NCI-H1105 treated with DMSO at 0.1 percent for 48 hours (cell line): ENCODE data around the gene LSM6.

Source experiments
- DNase-seq: peaks from one replicate; lab custom pipeline; 2025; lab: John Stamatoyannopoulos, UW

LSM6 gene

GRCh38 chr4:146175541-146176453 is at the start of gene LSM6:
LSM6 (plus strand) TSS chr4:146175718; CDS start chr4:146182922, 7,204 bp downstream.
- peak; percentile 67 for DNase-seq

DNA sequence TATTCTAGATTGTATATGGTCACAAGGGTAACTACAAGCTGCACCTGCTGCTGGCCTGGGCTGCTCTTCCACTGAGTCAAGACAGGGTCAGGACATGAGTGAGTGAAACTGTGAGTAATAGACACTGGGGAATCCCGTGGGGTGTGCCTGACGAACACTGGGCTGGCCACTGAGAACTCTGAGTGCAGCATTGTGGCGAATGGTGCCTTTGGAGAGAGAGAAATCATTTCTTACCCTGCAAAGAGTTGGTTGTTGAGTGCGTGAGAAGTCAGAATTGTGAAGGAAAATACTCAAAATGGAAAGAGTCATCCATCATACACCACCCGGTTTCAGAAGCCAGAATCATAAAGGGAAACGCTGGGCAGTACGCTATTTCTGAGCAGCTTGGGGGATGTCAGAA is 43.1 kb upstream of the LSM6 start:
- no peak for DNase-seq

GRCh38 chr4:146134761-146135445 is 40.6 kb upstream of the LSM6 start:
- peak; percentile 88 for DNase-seq

- DNase-seq = no peak
Measured at GRCh38 chr4:146135941-146136340, 39.6 kb upstream of the LSM6 start.

- no peak for DNase-seq
Measured at GRCh38 chr4:146142768-146143167, 32.8 kb upstream of the LSM6 start.

DNA sequence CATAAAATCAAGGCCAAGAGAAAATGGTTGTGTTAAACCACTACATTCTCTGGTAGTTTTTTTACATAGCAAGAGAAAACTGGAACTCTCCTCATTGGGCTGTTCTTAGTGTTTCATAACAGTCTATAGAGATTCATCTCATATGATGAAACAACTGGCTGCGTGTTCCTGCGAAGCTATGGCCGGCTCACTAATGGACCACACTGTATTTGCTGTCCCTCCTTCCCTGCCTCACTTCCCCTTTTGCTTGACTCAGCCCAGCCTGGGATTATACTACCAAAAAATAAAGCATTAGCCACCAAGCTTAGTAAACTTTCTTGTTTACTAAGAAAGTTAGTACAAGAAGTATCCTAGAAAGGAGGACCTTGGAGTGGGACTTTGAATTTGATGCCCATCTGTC is 31.6 kb upstream of the LSM6 start:
- no peak for DNase-seq

DNA sequence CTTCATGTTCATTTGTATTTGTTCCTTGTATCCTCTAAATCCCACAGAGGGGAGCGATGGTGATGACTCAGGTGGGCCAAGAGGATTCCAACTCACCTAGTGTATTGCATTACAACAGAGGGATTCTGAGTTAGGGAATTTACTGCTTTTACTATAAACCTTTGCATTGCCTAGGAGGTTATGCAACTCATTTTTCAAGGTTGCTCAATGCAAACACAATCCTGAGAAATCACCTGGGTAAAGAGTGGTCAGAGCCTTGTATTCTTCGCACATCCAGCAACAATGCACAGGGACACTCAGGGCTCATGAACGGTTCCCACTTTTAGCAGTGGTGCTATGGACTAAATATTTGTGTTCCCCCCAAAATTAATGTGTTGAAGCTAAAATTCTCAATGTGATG is 28.6 kb upstream of the LSM6 start:
- DNase-seq = no peak

DNA sequence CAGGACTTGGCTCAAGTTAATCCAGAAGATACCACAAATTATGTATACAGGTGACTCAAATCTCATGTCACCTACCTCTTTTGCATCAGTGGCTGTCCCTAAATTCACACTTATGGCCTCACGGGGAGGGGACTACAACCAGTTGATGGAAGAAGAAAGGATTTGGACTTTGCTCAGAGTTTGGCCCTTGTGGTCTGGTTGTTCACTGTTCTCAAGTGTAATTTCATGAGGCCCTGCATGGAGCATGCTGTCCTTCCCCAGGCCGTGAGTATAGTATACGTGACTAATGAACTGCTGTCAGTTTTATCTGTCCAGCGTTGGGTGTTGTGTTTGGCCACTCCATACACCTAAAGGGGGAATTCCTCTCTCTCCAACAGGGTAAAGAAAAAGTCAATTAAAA is 27.5 kb upstream of the LSM6 start:
- DNase-seq = no peak

GRCh38 chr4:146154057-146154456 is 21.5 kb upstream of the LSM6 start:
- no peak for DNase-seq

- DNase-seq = no peak
Measured at GRCh38 chr4:146155152-146155724, 20.3 kb upstream of the LSM6 start.

GRCh38 chr4:146158036-146158745 is 17.3 kb upstream of the LSM6 start:
- DNase-seq = no peak

- no peak for DNase-seq
Measured at GRCh38 chr4:146159384-146160058, 16.0 kb upstream of the LSM6 start.

DNA sequence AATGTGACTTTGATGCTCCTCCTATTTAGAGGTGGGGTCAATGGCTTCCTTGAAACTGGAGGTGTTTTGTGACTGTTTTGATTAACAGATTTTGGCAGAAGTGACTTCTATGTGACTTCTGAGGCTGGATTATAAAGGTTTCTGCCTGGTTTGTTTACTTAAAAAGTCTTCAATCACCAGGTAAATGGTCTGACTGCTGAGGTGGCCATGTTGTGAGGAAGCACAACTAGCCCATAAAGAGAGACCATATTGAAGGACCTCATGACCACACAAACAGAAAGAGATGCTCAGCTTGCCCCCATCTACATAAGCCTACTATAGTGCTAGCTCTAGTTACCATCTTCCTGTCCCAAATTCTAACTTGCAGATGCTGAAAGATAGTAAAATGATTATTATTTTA is 14.3 kb upstream of the LSM6 start:
- no peak for DNase-seq

GRCh38 chr4:146165221-146165620 is 10.3 kb upstream of the LSM6 start:
- no peak for DNase-seq

- no peak for DNase-seq
Measured at GRCh38 chr4:146165840-146166239, 9.7 kb upstream of the LSM6 start.

GRCh38 chr4:146170149-146170548 is 5.4 kb upstream of the LSM6 start:
- no peak for DNase-seq

DNA sequence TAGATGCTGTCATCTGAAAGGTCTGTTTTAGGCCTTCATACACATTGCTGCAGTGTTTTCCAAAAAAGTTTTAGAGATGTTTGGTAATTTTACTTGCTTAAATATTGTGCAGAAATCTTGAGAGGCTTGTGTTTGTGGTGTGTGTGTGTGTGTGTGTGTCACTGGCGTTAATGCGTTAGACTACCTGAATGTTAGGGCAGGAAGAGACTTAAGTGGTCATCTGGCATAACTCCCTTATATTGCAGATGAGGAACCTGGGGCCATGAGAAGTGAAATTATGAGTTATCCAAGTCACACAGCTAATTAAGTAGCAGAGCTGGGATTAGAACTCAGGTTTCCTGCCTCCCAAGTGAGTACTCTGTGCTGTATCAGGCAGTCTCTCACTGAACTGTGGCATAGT is 1.4 kb downstream of the LSM6 start:
- no peak for DNase-seq

DNA sequence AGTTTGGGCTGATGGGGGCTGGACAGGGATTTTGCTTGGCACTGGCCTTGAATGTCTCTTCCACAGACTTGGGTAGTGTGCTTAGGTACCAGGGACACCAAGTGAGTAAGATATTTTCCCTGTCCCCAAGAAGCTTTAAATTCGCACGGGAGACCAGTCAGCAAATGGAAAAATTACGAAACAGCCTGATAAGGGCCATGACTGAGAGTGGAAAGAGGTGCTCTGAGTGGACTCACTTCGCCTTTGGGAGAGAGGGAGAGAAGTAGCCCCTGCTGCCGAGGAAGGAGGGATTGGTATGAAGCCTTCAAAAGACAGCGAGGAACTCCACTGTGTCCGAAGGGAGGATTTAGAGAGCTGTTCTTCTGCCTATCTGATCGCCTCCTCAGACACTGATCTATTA is 2.6 kb downstream of the LSM6 start:
- no peak for DNase-seq

DNA sequence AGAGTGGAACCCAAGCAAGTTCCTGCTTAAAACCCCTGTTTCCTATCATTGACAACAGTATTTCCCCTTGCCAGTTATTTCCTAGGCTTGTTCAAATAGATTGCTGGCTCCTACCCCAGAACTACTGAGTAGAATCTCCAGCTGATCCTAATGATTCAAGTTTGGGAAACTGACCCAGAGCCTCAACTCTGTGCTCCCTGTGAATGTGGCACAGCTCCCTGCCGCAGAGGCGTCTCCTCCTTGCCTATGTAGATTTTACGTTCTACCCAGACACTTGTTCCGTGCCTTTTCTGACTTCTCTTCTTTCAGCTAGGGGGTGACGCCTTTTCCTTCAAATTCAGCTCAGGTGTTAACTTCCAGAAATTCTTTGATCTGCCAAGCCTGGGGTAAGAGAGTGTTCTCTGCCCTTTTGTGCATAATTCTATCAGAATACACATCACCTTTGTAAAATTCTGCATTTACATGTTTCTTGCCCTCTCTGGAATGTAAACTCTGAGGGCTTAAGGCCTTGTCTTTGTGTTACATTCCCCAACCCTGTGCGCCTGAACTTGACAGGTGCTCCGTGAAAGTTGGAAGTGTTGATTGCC is 4.4 kb downstream of the LSM6 start:
- DNase-seq = no peak

DNA sequence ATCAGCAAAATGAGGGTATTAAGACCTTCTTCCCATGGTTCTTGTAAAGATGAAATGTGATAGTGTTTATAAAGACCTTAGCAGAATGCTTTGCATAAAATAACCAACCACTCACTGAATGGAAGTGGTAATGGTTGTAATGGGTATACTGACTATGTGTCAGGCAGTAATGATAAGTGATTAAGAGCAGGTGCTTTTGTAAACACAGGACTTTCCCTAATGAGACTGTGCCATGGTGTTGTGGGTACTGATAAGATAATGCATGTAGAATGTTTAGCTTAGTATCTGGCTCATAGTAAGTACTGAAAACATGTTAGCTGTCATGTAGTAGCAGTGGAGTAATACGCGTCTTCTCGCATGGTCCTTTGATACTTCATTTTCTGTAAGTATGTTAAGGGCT is 6.9 kb downstream of the LSM6 start:
- DNase-seq = peak; percentile 1

GRCh38 chr4:146183209-146183608 is 7.7 kb downstream of the LSM6 start:
- no peak for DNase-seq
